Measurements from ENCODE around the gene CCDC86.

The CCDC86 gene

GRCh38 chr11:60852117-60852981, 10.4 kb downstream of the CCDC86 start:
- ATAC-seq, result no peak
- no peak for TF ChIP-seq CSRNP3 (CRISPR knock-in tag; IDR thresholded peaks at IDR 0.05)
- TF ChIP-seq PATZ1 (CRISPR knock-in tag; IDR thresholded peaks at IDR 0.05; ENCODE audit: borderline replicate concordance), result no peak
- TF ChIP-seq ARNTL (CRISPR knock-in tag; IDR thresholded peaks at IDR 0.05; ENCODE audit: borderline replicate concordance, low read depth), result no peak
- TF ChIP-seq CREB5 (CRISPR knock-in tag; IDR thresholded peaks at IDR 0.05; ENCODE audit: low read depth), result no peak
- no peak for TF ChIP-seq ISL1 (CRISPR knock-in tag; IDR thresholded peaks at IDR 0.05)
- no peak for TF ChIP-seq ZC3H10 (CRISPR knock-in tag; IDR thresholded peaks at IDR 0.05)
- no peak for TF ChIP-seq ZNF70 (CRISPR knock-in tag; IDR thresholded peaks at IDR 0.05)
- TF ChIP-seq ESRRG (CRISPR knock-in tag; IDR thresholded peaks at IDR 0.05), result no peak
- TF ChIP-seq CSDC2 (CRISPR knock-in tag; IDR thresholded peaks at IDR 0.05), result no peak
- TF ChIP-seq ZNF8 (CRISPR knock-in tag; IDR thresholded peaks at IDR 0.05), result no peak
- TF ChIP-seq RARB (CRISPR knock-in tag; IDR thresholded peaks at IDR 0.05), result no peak
- no peak for TF ChIP-seq GLIS3 (CRISPR knock-in tag; IDR thresholded peaks at IDR 0.05)
- TF ChIP-seq ZFP30 (CRISPR knock-in tag; IDR thresholded peaks at IDR 0.05), result no peak
- no peak for TF ChIP-seq TOX (CRISPR knock-in tag; IDR thresholded peaks at IDR 0.05; ENCODE audit: borderline replicate concordance)
- TF ChIP-seq TSHZ2 (CRISPR knock-in tag; IDR thresholded peaks at IDR 0.05), result no peak
- TF ChIP-seq POU6F1 (CRISPR knock-in tag; IDR thresholded peaks at IDR 0.05; ENCODE audit: borderline replicate concordance, low read depth), result no peak
- TF ChIP-seq PPARA (CRISPR knock-in tag; IDR thresholded peaks at IDR 0.05; ENCODE audit: borderline replicate concordance), result no peak
- no peak for TF ChIP-seq TCF4 (CRISPR knock-in tag; IDR thresholded peaks at IDR 0.05; ENCODE audit: borderline replicate concordance)
- no peak for TF ChIP-seq BACH2 (CRISPR knock-in tag; IDR thresholded peaks at IDR 0.05; ENCODE audit: borderline replicate concordance)
- no peak for TF ChIP-seq ZFP3 (CRISPR knock-in tag; IDR thresholded peaks at IDR 0.05)

- no peak for TF ChIP-seq TSHZ2 (CRISPR knock-in tag; IDR thresholded peaks at IDR 0.05)
- no peak for TF ChIP-seq TCF4 (CRISPR knock-in tag; IDR thresholded peaks at IDR 0.05; ENCODE audit: borderline replicate concordance)
- TF ChIP-seq ESRRG (CRISPR knock-in tag; IDR thresholded peaks at IDR 0.05), result no peak
- TF ChIP-seq SNAI2 (CRISPR knock-in tag; IDR thresholded peaks at IDR 0.05), result no peak
- no peak for TF ChIP-seq ZFP30 (CRISPR knock-in tag; IDR thresholded peaks at IDR 0.05)
- no peak for TF ChIP-seq OSR1 (CRISPR knock-in tag; IDR thresholded peaks at IDR 0.05)
- no peak for TF ChIP-seq CSDC2 (CRISPR knock-in tag; IDR thresholded peaks at IDR 0.05)
- no peak for ATAC-seq
These were observed 11.4 kb downstream of the CCDC86 start for GRCh38 chr11:60852982-60853950.
